HCT116 (cell line): ENCODE results near the gene KIAA0930.

Experiments
- JUND ChIP-seq: IDR thresholded peaks from 2 replicates; pipeline ENCODE4 v1.6.1; 2012
- POLR2A ChIP-seq: IDR thresholded peaks from 2 replicates; pipeline ENCODE4 v1.7.0; 2011; ENCODE audit warnings: borderline replicate concordance; ENCODE audit not compliant: insufficient read depth, insufficient read length; ENCODE audit errors: extremely low read depth
- SRF ChIP-seq: IDR thresholded peaks from 2 replicates; pipeline ENCODE4 v1.6.1; 2012; ENCODE audit warnings: low read depth
- TF ChIP-seq, protein P1 (sequence below), 3 experiments: fragments of 200-600 bp in 1 of 3; sonication (generic) in 1 of 3; IDR thresholded peaks in 2 of 3; conservative IDR thresholded peaks in 1 of 3; 2 replicates each; pipeline ENCODE4 v1.5.1; 2012 to 2017; ENCODE audit warnings: low read depth in 2 of 3, low read length in 2 of 3, antibody characterized with exemption in 1 of 3, borderline replicate concordance in 1 of 3, control low read depth in 1 of 3, mild to moderate bottlenecking in 1 of 3, mixed read lengths in 1 of 3, mixed run types in 1 of 3, moderate library complexity in 1 of 3; ENCODE audit not compliant: insufficient read depth in 1 of 3
- TF ChIP-seq, protein P2 (sequence below): IDR thresholded peaks from 2 replicates; pipeline ENCODE4 v1.6.1; 2012
- TF ChIP-seq, protein P3 (sequence below): IDR thresholded peaks from 2 replicates; pipeline ENCODE4 v1.6.1; 2012

DNA sequence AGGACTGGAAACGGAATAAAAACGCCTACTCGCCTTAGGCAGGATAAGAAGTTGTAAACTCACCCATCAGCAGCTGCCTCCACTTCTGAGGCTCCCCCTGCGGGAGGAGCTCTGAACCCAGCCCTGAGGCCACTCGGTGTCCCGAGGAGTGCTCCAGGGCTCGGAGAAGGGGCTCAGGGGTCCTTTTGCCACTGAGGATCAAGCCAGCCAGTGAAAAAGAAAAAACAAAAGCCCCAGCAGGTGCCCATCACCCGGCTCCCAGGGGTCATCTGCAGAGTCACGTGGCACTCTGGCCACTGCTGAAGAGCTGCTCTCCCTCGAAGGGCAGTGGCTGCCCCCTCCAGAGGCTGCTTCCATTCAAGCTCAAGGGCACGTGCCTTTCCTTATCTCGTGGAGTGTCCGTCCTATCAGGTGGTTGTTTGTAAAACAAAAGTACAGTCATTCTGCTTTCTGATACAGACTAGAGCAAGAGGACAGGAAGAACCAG, 48.0 kb downstream of the KIAA0930 start:
- TF ChIP-seq, protein P1, sequence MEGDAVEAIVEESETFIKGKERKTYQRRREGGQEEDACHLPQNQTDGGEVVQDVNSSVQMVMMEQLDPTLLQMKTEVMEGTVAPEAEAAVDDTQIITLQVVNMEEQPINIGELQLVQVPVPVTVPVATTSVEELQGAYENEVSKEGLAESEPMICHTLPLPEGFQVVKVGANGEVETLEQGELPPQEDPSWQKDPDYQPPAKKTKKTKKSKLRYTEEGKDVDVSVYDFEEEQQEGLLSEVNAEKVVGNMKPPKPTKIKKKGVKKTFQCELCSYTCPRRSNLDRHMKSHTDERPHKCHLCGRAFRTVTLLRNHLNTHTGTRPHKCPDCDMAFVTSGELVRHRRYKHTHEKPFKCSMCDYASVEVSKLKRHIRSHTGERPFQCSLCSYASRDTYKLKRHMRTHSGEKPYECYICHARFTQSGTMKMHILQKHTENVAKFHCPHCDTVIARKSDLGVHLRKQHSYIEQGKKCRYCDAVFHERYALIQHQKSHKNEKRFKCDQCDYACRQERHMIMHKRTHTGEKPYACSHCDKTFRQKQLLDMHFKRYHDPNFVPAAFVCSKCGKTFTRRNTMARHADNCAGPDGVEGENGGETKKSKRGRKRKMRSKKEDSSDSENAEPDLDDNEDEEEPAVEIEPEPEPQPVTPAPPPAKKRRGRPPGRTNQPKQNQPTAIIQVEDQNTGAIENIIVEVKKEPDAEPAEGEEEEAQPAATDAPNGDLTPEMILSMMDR (IDR thresholded peaks at IDR 0.05 in 2 of 3, conservative IDR thresholded peaks at IDR 0.05 in 1 of 3; ENCODE audit: borderline replicate concordance in 1 of 3, insufficient read depth in 1 of 3, low read depth in 2 of 3, low read length in 2 of 3), result peak in 1 of 3 experiments; percentile 14; a peak in 1 of 6 replicates
- TF ChIP-seq POLR2A (no peak), SRF (no peak), JUND (no peak)
- TF ChIP-seq, protein P2, sequence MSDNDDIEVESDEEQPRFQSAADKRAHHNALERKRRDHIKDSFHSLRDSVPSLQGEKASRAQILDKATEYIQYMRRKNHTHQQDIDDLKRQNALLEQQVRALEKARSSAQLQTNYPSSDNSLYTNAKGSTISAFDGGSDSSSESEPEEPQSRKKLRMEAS, result no peak
- TF ChIP-seq, protein P3, sequence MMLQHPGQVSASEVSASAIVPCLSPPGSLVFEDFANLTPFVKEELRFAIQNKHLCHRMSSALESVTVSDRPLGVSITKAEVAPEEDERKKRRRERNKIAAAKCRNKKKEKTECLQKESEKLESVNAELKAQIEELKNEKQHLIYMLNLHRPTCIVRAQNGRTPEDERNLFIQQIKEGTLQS, result no peak
